ENCODE measurements around the gene INSYN1.

- TF ChIP-seq CTCF (IDR thresholded peaks at IDR 0.05), result no peak
- no peak for TF ChIP-seq POLR2A (IDR thresholded peaks at IDR 0.05)
Observed at GRCh38 chr15:73716417-73716816, 36.7 kb downstream of the INSYN1 start.
